GM19467 (cell line): ENCODE measurements around the gene GALNT10.

Source experiments
- ATAC-seq: cut with Tn5 transposase; IDR thresholded peaks from one replicate; pipeline ENCODE4 v1.9.1; 2021; ENCODE audit warnings: mild to moderate bottlenecking, moderate library complexity; ENCODE audit not compliant: unreplicated experiment

The GALNT10 gene

GRCh38 chr5:154287136-154287535 lies 96.6 kb downstream of the GALNT10 start:
- no peak for ATAC-seq

GRCh38 chr5:154288145-154288544 lies 97.6 kb downstream of the GALNT10 start:
- no peak for ATAC-seq

GRCh38 chr5:154291917-154292316 lies 101.4 kb downstream of the GALNT10 start:
- no peak for ATAC-seq

GRCh38 chr5:154293219-154293618 lies 102.7 kb downstream of the GALNT10 start:
- ATAC-seq, result no peak

GRCh38 chr5:154295551-154295950 lies 105.0 kb downstream of the GALNT10 start:
- ATAC-seq, result no peak

GRCh38 chr5:154296525-154297159 lies 106.1 kb downstream of the GALNT10 start:
- ATAC-seq, result no peak

GRCh38 chr5:154298065-154298464 lies 107.5 kb downstream of the GALNT10 start:
- ATAC-seq, result no peak

- no peak for ATAC-seq
These were observed 109.8 kb downstream of the GALNT10 start for GRCh38 chr5:154300207-154300883.

- ATAC-seq, result no peak
These were observed 111.2 kb downstream of the GALNT10 start for GRCh38 chr5:154301726-154302125.

- no peak for ATAC-seq
These were observed 111.6 kb downstream of the GALNT10 start for GRCh38 chr5:154302161-154302560.

- ATAC-seq, result no peak
These were observed 112.6 kb downstream of the GALNT10 start for GRCh38 chr5:154303133-154303532.

GRCh38 chr5:154308443-154309370 lies 118.2 kb downstream of the GALNT10 start:
- ATAC-seq, result no peak

- ATAC-seq, result no peak
These were observed 118.8 kb downstream of the GALNT10 start for GRCh38 chr5:154309371-154309745.

GRCh38 chr5:154309805-154310204 lies 119.3 kb downstream of the GALNT10 start:
- ATAC-seq, result no peak

GRCh38 chr5:154311362-154311761 lies 120.8 kb downstream of the GALNT10 start:
- ATAC-seq, result no peak

- ATAC-seq, result no peak
These were observed 121.5 kb downstream of the GALNT10 start for GRCh38 chr5:154312000-154312399.

- no peak for ATAC-seq
These were observed 122.0 kb downstream of the GALNT10 start for GRCh38 chr5:154312576-154312975.

- no peak for ATAC-seq
These were observed 123.0 kb downstream of the GALNT10 start for GRCh38 chr5:154313360-154314017.

GRCh38 chr5:154315196-154315595 lies 124.7 kb downstream of the GALNT10 start:
- no peak for ATAC-seq

GRCh38 chr5:154315756-154316155 lies 125.2 kb downstream of the GALNT10 start:
- ATAC-seq, result no peak
